GM18867 (cell line): ENCODE data around the gene PLPP2.

Source experiments
- ATAC-seq: cut with Tn5 transposase; IDR thresholded peaks from one replicate; pipeline ENCODE4 v1.9.1; 2021; ENCODE audit warnings: mild to moderate bottlenecking, moderate library complexity; ENCODE audit not compliant: unreplicated experiment

The PLPP2 gene

DNA sequence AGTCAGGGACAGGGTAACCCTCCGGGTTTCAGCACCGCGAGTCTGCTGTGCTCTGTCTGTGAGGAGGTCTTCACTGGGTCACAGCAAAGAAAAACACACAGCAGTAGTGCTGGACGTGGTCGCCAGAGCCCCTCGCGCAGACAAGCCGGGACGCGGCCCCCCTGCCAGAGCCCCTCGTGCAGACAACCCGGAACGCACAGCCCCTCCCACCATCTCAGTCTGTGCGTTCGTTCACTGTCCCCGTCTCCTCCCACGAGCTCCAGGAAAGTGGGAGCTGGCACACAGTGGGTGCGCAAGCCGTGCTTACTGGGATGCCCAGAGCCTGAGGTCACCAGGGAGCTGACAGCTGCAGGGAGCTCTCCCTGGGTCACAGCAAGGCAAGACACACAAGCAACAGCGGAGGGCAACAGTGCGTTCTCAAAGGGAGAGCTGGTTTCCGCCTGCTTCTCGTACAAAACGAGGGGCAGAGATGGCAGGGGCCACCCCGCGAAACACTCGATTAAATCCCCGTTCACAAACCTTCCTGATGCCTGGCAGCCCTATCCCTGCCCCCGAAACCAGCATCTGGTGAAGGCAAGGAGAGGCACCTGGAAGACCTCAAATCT, 3.2 kb upstream of the PLPP2 start:
- no peak for ATAC-seq

DNA sequence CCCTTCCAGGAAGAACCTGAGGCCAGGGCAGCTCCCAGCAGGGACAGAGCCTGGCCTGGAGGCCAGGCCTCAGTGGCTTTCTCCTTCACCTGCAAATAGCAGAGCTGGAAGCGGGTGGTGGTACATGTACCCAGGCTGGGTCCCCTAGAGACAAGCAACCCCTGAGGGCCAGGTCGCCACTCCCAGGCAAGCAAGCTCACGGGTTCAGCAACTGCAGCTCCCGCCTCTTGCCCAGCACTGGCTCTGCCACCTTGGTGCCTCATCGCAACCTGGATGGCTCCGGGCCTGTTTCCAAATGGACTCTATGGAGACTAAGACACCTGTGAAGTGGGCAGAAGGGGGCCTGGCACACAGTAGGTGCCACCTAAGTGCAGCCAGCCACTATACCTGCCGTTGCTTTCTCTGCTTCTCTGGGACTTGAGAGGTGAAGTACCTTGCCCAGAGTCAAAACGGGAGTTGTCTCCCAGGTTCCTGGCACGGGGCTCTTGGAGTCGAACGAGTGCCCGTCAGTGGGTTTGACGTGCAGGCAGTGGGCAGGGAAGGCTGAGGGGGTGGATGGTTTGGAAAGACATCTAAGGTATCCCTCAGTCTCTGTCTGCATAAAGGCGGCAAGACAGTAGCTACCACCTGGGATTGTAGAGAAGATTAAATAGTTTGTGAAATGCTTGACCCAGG, 2.4 kb upstream of the PLPP2 start:
- no peak for ATAC-seq

DNA sequence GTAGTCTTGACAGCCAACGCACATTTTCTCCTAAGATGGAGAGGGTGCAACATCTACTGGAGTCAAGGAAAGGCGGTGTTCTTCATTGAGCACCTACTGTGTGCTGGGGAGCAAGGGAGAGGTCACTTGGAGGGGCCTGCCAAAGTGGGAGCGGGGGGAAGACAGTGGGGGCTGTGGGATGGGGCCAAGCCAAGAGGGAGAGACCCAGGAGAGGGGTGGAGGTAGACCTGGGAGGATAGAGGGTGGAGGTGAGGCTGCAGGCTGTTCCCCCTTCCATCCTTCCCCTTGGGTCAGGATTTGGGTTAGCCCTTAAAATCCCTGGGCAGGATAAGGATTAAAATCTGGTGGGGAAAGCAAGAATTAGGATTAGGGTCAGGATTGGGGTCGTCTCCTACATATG, 1.7 kb upstream of the PLPP2 start:
- ATAC-seq, result no peak

- no peak for ATAC-seq
Observed at GRCh38 chr19:292281-292884, 1.2 kb upstream of the PLPP2 start.

GRCh38 chr19:291561-292280, 518 bp upstream of the PLPP2 start:
- ATAC-seq, result no peak

- no peak for ATAC-seq
Observed at GRCh38 chr19:290372-291005, 714 bp downstream of the PLPP2 start.

DNA sequence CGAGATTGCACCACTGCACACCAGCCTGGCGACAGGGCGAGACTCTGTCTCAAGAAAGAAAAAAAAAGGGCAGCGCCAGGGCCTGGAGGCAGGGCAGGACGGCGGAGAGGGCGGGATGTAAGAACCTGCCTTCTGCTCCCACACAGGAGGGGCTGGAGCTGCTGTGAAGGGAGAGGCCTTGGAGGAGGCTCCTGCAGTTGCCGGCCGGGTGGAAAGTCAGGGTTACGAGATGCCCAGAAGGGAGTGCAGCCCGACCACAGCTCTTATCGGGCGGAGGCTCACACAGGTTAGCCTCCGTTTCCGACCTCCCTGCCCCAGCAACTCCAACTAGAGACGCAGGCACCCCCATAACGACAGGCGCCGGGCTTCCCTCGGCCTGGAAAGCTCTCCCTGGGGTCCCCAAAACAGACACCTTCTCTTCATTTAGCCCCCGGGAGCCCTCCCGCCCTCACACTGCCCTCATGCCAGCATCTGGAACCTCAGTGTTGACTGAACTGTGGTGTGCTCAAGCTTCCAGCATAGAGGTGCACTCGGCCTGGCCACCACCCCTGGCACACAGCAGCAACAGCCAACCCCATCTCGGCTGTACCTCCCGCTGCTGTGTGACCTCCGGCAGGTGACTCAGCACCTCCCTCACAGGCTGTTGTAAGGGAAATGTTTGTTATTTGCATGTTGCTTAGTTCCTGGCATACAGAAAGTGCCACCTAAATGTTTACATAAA, 1.4 kb downstream of the PLPP2 start:
- peak; percentile 43 for ATAC-seq

DNA sequence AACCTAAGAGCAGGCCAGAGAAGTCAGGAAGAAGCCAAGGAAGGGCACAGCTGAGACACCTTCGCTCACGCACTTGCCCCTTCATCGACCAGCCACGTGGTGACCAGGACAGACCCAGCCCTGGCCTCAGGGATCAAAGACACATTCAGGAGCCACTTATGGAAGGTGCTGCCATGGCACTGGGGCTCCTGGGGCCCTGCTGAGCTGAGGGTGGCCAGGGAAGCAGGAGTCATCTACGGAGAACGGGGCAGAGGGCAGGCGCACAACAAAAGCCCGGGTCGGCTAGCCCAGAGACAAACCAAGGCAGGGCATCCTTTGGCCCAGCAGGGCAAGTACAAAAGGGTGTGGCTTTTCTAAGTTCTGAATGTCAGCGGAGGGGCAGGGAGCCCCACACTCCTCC, 2.3 kb downstream of the PLPP2 start:
- ATAC-seq, result no peak

DNA sequence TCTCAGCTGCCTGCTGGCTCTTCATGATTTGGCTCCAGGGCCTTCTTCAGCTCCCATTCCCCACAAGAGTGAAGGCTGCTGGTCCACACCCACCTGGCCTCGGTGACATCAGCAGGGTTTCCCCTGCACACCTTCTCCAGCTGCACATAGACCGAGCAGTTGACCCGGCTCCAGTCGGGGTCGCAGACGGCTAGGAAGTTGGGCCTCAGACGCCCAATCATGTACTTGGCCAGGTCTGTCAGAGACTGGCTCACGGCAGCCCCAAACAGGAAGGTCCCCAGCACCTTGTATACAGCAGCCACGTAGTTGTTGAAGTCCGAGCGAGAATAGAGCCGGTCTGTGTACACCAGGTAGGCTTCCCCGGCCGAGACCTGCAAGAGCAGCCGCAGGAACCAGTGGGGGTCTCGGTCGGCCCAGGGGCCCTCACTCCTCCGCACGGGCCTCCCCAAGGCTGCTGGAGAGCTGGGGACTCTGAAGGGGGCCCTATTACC, 3.8 kb downstream of the PLPP2 start:
- ATAC-seq, result no peak

DNA sequence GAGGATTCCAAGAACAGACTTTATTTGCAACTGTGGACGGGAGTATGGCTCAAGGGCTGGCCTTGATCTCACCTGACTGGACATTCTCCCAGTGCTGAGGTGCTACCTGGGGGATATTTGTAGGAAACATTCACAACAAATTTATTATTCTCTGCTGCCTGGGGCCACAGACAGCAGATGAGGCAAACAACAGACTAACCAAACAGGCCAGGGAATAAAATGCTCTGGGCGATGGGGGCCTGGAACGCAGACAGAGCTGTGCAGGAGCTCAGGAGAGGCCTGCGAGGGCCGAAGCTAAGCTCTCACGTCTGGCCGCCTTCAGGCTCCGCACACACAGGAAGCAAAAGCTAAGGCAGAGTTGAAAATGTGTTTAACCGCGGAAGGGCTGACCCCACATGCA, 7.8 kb downstream of the PLPP2 start:
- no peak for ATAC-seq

GRCh38 chr19:282501-282900, 8.7 kb downstream of the PLPP2 start:
- ATAC-seq, result no peak

- ATAC-seq, result no peak
Observed at GRCh38 chr19:281992-282391, 9.2 kb downstream of the PLPP2 start.

DNA sequence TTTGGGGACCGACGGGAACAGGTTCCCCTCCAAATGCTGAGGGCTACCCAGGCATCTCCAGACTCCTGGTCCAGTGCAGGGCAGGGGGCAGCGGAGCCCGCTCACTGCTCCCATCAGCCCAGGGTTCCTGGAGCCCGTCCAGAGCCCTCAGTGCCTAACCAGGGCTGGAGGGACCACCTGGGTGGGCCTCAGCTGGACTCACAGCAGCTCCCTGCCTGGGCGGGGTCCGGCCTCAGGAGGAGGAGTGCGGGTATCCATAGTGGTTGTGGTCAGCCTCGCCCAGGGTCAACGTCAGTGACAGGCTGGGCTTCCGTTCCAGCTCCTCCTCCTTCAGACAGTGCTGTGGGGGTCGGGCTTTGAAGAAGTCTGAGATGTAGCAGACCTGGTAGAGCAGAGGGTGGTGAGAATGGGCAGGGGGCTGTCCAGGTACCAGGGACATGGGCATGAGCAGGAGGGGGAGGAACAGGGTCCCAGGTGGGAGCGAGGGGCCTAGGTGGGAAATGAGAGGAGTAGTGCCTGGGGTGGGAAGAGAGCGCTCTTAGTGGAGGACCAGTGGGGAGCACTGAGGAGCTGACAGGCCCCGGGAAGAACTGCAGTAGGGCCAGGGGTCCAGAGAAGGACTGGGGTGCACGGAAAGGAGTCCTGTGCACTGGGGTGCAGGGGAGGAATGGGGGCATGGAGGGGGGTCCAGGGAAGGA, 9.9 kb downstream of the PLPP2 start:
- no peak for ATAC-seq

GRCh38 chr19:280541-281009, 10.6 kb downstream of the PLPP2 start:
- ATAC-seq, result no peak

DNA sequence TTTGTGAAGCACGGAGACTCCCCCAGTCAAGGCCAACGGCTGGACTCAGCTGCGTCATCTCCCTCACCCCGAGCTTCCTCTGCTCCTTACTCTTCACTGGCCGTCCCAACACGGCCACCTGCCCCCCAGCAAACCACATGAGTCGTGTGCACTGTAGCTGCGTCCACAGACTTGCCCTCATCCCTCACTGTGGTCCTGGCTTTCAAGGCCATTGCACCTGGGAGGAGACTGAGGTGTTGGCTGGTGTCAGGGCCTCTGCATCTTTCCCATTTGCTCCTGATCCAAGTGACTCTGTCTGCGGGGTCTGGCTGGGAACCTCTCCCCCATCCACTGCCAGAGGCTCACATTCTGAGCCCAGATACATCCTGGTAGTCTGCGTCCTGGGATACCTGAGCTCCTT, 11.5 kb downstream of the PLPP2 start:
- ATAC-seq, result no peak

DNA sequence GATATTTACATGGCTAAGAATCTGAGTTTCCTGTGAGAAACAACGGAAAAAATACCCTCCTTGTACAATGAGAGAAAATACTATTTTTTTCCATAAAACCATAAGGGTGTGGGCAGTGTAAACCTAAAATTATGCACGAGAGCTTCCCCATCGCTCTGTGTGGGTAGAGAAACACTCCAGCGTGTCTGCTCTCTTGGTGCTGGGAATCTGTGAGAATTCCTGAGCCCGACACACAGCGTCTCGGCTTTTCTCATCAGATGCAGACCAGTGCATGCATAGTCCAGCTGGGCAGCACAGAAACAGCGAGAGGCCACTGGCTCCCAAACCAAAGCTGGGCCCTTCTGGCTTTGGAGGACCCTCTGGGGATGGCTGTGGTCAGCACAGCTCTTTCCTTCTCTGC, 12.0 kb downstream of the PLPP2 start:
- ATAC-seq, result no peak

DNA sequence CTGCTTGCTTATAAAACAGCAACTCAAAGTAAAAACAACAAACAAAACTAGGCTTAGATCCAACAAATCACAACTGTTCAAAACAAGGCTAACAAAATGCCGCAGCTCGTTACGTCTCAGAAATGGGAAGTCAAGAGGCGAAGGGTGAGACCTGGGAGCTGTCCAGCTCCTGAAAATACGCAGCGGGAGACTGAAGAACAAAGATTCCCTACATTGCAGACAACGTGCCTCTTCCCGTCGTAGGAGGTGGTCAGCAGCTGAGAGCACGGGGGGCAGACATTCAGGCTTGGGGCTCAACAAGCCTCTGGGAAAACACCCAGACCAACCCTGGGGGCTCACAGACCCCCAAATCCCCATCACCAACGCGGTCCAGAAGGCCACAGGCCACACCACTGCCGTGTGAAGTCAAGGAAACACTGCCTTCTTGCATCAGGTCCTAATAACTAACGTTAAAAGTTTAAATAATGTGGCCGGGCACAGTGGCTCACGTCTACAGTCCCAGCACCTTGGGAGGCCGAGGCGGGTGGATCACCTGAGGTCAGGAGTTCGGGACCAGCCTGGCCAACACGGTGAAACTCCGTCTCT, 13.5 kb downstream of the PLPP2 start:
- no peak for ATAC-seq

- no peak for ATAC-seq
Observed at GRCh38 chr19:277131-277530, 14.1 kb downstream of the PLPP2 start.

GRCh38 chr19:275958-276646, 15.1 kb downstream of the PLPP2 start:
- ATAC-seq, result no peak
